ENCODE data around the gene ARHGAP26.

Gene ARHGAP26

DNA sequence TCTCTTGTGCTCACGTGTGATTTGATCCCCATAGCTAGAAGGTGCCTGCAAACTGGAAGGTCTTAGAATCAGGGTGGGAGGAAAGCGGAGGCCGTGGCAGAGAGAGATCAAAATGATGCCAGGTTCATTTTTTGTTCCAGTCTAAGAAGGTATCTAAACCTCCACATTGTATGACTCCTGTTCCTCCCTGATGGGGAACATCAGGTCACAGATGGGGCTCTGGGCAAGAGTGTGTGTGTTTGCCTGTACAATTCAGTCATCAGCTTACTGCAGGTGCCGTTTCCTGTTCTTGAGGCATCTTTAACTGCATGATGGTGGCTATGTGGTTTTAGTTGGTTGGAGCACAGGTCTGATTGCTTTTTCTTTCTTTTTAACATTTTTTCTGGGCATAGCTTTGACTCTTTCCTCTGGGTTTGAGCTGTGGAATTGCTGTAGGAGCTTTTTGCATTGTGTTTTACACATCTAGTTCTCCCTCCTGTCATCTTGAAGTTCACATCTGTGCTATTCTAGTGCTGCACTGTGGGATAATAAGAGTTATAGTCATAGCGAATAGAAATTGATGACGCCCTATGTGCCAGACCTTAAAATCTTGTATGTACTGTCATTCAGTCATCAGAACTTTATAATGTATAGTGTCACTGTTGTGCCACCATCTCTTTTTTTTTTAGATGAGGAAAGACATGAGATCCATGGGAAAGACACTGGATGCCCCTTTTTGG, 30.8 kb downstream of the ARHGAP26 start:
- Mint-ChIP-seq H3K4me1 (ENCODE audit: low read depth in 2 of 2) (peaks cover 57 to 81% of the 10 kb centered on the region in 2 donors), H3K27me3 (no peaks in the 10 kb centered on the region), H3K4me3 (peak overlapping the region; percentile 71 to 78), H3K9me3 (no peaks in the 10 kb centered on the region), H3K36me3 (ENCODE audit: insufficient read depth) (peaks cover 18% of the 10 kb centered on the region), H3K27ac (peak overlapping the region; percentile 98)
- peak; percentile 29 to 49 (median 36) for DNase-seq
- ATAC-seq (replicated peaks) = peak; percentile 79

- Mint-ChIP-seq H3K4me3 (peak overlapping the region; percentile 71 to 78), H3K27ac (peak overlapping the region; percentile 98), H3K27me3 (no peaks in the 10 kb centered on the region), H3K36me3 (ENCODE audit: insufficient read depth) (peaks cover 14% of the 10 kb centered on the region), H3K4me1 (ENCODE audit: low read depth in 2 of 2) (peaks cover 55 to 81% of the 10 kb centered on the region in 2 donors), H3K9me3 (no peaks in the 10 kb centered on the region)
- DNase-seq = no peak
- ATAC-seq (replicated peaks) = no peak
Measured at GRCh38 chr5:142801495-142801871, 31.3 kb downstream of the ARHGAP26 start.

DNA sequence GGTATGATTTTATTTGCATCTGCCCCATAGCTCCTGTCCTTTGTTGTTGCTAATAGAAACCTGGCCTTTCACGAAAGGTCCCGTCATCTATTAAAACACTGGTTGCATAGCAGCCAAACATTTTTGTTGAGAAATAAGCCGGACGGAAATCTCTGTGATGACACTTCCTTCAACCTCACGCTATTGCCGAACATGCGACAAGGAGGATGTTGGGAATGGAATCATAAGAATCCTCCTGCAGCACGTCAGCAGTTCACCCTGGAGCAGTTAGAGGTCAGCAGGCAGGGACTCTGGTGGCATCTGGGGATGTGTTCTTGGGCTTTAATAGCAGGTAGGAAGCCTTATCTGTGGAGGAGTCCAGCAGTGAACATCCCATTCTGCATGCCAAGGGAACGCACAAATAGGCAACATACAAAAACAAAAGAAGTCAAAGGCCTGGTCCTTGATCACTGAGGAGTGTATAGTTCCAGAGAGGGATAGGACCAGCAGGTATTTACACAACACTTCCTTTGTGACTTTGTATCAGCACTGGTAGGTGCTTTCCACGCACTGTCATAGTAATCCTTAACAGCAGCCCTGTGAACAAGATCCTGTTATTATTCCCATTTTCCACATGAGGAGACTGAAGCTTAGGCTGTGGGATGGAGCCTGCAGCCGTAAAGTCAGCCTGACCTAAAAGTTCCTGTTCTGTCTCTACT, 33.4 kb downstream of the ARHGAP26 start:
- Mint-ChIP-seq H3K27ac (peak overlapping the region in 1 of 2 donors; percentile 19), H3K36me3 (ENCODE audit: insufficient read depth) (peaks cover 19% of the 10 kb centered on the region), H3K4me3 (no peak overlapping the region), H3K9me3 (no peaks in the 10 kb centered on the region), H3K4me1 (ENCODE audit: low read depth in 2 of 2) (peaks cover 42 to 73% of the 10 kb centered on the region in 2 donors), H3K27me3 (no peaks in the 10 kb centered on the region)
- DNase-seq = no peak
- ATAC-seq (replicated peaks) = no peak

DNA sequence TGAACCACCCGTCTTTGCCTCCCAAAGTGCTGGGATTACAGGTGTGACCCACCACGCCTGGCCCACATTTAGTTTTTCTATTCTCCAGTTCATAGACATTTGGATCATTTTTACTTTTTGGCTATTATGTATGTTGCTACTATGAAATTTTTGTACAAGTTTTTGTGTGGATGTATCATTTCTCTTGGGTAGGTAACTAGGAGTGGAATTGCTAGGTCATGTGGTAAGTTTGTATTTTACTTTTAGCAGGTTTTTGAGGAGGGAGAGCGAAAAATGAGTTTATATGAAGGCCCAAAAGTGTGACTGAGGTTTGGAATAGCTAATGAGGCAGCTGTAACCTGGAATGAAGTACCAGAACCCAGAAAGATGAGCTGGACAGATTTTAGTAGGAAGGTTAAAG, 35.2 kb downstream of the ARHGAP26 start:
- H3K9me3 Mint-ChIP-seq = no peaks in the 10 kb centered on the region
- peaks cover 38 to 73% of the 10 kb centered on the region in 2 donors for H3K4me1 Mint-ChIP-seq (ENCODE audit: low read depth in 2 of 2)
- no peak for DNase-seq
- ATAC-seq (replicated peaks) = no peak
- H3K27ac Mint-ChIP-seq = peak overlapping the region in 1 of 2 donors; percentile 13
- H3K4me3 Mint-ChIP-seq = no peak overlapping the region
- H3K27me3 Mint-ChIP-seq = no peaks in the 10 kb centered on the region
- H3K36me3 Mint-ChIP-seq (ENCODE audit: insufficient read depth) = peaks cover 17% of the 10 kb centered on the region

DNA sequence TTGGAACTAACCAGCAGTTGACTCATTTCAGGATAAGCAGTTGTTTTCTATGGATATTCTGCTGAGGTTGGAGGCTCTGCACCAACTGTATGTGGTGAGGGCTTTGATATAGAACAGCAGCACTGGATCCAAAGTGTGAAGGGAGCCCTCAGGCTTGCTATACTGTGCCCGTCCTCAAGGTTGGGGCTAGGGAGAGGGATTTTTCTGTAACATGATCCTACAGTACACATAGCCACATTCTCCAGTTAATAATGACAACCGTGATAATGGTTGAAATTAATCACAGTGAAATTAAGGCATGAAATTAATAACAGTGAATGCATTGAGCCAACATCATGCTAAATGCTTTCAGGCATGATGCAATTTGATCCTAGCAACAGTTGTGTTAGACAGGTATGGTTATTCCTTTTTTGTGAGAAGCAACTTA, 36.7 kb downstream of the ARHGAP26 start:
- no peaks in the 10 kb centered on the region for H3K27me3 Mint-ChIP-seq
- ATAC-seq (replicated peaks) (no peak), DNase-seq (no peak)
- no peaks in the 10 kb centered on the region for H3K9me3 Mint-ChIP-seq
- H3K4me3 Mint-ChIP-seq = no peak overlapping the region
- peaks cover 26 to 69% of the 10 kb centered on the region in 2 donors for H3K4me1 Mint-ChIP-seq (ENCODE audit: low read depth in 2 of 2)
- no peak overlapping the region for H3K27ac Mint-ChIP-seq
- peaks cover 10% of the 10 kb centered on the region for H3K36me3 Mint-ChIP-seq (ENCODE audit: insufficient read depth)

DNA sequence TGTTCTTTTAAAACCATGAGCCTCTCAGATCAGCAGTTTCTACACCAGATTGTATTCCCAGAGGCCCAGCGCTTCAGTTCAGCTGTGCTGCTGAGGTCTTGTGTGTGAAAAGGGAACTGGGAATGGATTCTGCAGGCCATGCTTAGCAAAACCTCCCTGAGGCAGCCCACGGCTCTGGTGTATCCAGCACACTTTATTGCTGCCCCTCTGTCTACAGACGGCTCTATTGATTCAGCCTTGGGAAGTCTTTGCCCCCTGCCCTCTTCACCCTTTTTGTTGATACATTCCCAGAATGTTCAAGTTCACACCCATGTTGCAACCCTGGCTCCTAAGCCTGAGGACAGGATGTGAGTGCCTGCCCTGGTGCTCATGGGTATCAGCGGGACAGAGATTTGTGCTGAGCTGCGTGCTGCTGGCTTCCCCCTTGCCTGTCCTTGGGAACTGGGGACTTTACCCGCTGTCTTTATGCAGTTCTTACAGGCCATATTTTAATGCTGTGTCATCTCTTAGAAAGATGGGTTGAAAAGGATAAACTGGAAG, 37.3 kb downstream of the ARHGAP26 start:
- DNase-seq = no peak
- no peaks in the 10 kb centered on the region for H3K9me3 Mint-ChIP-seq
- peaks cover 27 to 67% of the 10 kb centered on the region in 2 donors for H3K4me1 Mint-ChIP-seq (ENCODE audit: low read depth in 2 of 2)
- no peak for ATAC-seq (replicated peaks)
- H3K36me3 Mint-ChIP-seq (ENCODE audit: insufficient read depth) = peaks cover 11% of the 10 kb centered on the region
- H3K4me3 Mint-ChIP-seq = no peak overlapping the region
- H3K27me3 Mint-ChIP-seq = no peaks in the 10 kb centered on the region
- H3K27ac Mint-ChIP-seq = no peak overlapping the region

DNA sequence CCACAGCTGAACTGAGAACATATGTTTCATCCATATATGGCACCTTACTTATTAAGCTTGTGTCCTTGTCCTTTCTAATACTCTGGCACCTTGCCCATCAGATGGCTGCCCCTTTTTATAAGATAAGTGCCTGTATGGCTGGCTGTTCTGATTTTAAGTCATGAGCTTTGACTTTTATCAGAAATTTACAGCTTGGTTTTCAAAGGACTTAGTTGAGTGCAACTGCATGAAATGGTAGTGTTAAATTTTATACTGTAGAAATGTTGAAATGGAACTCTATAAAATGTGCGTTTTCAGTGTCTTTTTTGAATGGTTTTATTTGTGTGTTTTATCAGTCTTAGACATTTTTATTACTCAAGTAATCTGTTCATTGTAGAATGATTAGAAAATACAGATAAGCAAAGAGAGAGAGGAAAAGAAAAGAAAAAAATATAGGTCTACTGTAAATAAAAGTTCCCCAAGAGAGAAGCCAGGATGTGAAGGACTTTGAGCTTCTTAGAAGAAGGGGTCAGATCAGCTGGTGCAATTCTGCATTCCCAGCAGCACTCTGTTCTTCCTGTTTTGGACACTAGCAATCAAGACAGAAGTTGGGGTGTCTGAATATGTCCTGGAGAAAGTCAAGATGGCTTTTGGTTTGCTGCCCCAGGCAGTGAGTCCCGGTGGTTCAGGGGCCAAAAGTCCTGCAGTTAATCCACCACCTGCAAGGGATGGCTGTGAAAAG, 38.9 kb downstream of the ARHGAP26 start:
- DNase-seq (no peak), ATAC-seq (replicated peaks) (no peak)
- H3K27ac Mint-ChIP-seq = peak overlapping the region in 1 of 2 donors; percentile 42
- peaks cover 14% of the 10 kb centered on the region for H3K36me3 Mint-ChIP-seq (ENCODE audit: insufficient read depth)
- no peaks in the 10 kb centered on the region for H3K9me3 Mint-ChIP-seq
- H3K4me3 Mint-ChIP-seq = peak overlapping the region in 1 of 2 donors; percentile 36
- peaks cover 32 to 69% of the 10 kb centered on the region in 2 donors for H3K4me1 Mint-ChIP-seq (ENCODE audit: low read depth in 2 of 2)
- no peaks in the 10 kb centered on the region for H3K27me3 Mint-ChIP-seq

DNA sequence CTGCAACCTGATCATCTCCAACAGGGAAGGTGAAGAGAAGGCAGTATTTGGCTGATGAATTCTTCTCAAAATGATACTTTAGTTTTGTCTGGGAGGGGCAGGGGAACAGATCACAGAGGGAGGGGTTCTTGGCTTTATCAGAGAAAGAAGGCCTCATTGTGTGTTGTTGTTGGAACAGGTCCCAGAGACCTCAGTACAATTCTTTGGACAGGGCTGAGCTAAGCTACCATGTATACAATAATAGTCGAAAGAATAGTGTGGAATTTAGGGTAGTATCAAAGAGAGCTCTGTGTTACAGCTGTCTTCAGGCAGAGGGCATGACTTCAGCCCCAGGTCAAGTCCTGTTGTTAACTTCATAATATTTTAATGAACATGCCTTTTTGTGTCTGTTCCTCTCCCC, 39.9 kb downstream of the ARHGAP26 start:
- DNase-seq (no peak), ATAC-seq (replicated peaks) (no peak)
- peaks cover 36 to 70% of the 10 kb centered on the region in 2 donors for H3K4me1 Mint-ChIP-seq (ENCODE audit: low read depth in 2 of 2)
- no peaks in the 10 kb centered on the region for H3K9me3 Mint-ChIP-seq
- H3K4me3 Mint-ChIP-seq = no peak overlapping the region
- peaks cover 13% of the 10 kb centered on the region for H3K36me3 Mint-ChIP-seq (ENCODE audit: insufficient read depth)
- peak overlapping the region in 1 of 2 donors; percentile 27 for H3K27ac Mint-ChIP-seq
- H3K27me3 Mint-ChIP-seq = no peaks in the 10 kb centered on the region

GRCh38 chr5:142810743-142811290, 40.6 kb downstream of the ARHGAP26 start:
- no peak overlapping the region for H3K27ac Mint-ChIP-seq
- H3K36me3 Mint-ChIP-seq (ENCODE audit: insufficient read depth) = peaks cover 15% of the 10 kb centered on the region
- no peaks in the 10 kb centered on the region for H3K27me3 Mint-ChIP-seq
- H3K9me3 Mint-ChIP-seq = no peaks in the 10 kb centered on the region
- H3K4me3 Mint-ChIP-seq = no peak overlapping the region
- peaks cover 37 to 67% of the 10 kb centered on the region in 2 donors for H3K4me1 Mint-ChIP-seq (ENCODE audit: low read depth in 2 of 2)
- ATAC-seq (replicated peaks) (no peak), DNase-seq (no peak)

- Mint-ChIP-seq H3K36me3 (ENCODE audit: insufficient read depth) (peaks cover 15% of the 10 kb centered on the region), H3K9me3 (no peaks in the 10 kb centered on the region), H3K4me1 (ENCODE audit: low read depth in 2 of 2) (peaks cover 45 to 67% of the 10 kb centered on the region in 2 donors), H3K27me3 (no peaks in the 10 kb centered on the region), H3K4me3 (no peak overlapping the region), H3K27ac (no peak overlapping the region)
- ATAC-seq (replicated peaks) = no peak
- no peak for DNase-seq
Measured at GRCh38 chr5:142811866-142812557, 41.8 kb downstream of the ARHGAP26 start.

DNA sequence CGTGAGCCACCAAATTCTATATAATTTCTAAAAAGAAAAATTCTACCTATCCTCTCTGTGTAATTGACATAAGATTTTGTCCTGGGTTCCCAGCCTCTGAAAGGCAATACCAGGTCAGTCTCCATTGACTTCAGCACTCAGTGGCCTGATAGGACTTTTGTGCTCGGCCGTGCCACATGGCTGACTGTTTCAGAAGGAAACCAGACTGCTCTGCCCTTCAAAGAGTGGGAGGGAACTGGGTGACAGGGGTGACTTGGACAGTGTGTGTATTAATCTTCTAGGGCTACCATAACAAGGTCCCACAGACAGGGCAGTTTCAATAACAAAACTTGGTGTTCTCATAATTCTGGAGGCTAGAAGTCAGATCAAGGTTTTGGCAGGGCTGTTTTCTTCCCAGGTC, 43.0 kb downstream of the ARHGAP26 start:
- H3K9me3 Mint-ChIP-seq = no peaks in the 10 kb centered on the region
- DNase-seq (no peak), ATAC-seq (replicated peaks) (no peak)
- H3K27ac Mint-ChIP-seq = no peak overlapping the region
- H3K4me3 Mint-ChIP-seq = no peak overlapping the region
- H3K4me1 Mint-ChIP-seq (ENCODE audit: low read depth in 2 of 2) = peaks cover 52 to 67% of the 10 kb centered on the region in 2 donors
- no peaks in the 10 kb centered on the region for H3K27me3 Mint-ChIP-seq
- peaks cover 9% of the 10 kb centered on the region for H3K36me3 Mint-ChIP-seq (ENCODE audit: insufficient read depth)

DNA sequence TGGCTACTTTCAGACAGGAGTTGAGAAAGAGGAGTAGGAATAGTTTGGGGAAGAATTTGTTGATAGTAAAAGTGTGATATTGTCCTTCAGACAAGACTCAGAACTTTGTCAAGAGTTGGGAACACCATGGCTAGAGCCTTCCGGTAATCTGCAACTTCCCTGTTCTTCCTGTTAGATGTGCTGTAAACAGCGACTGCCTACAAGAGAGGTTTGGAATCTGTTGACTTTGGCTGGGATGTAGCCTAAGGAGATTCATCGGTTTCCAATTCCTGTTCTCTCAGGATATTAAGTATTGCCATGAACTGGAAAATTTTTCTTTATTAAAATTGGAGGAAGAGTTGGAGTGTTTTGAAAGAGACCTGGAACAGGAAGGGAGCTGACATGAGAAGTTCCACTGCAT, 43.9 kb downstream of the ARHGAP26 start:
- DNase-seq (no peak), ATAC-seq (replicated peaks) (no peak)
- no peak overlapping the region for H3K27ac Mint-ChIP-seq
- H3K27me3 Mint-ChIP-seq = no peaks in the 10 kb centered on the region
- H3K4me1 Mint-ChIP-seq (ENCODE audit: low read depth in 2 of 2) = peaks cover 49 to 58% of the 10 kb centered on the region in 2 donors
- H3K4me3 Mint-ChIP-seq = no peak overlapping the region
- no peaks in the 10 kb centered on the region for H3K9me3 Mint-ChIP-seq
- peaks cover 9% of the 10 kb centered on the region for H3K36me3 Mint-ChIP-seq (ENCODE audit: insufficient read depth)

- H3K36me3 Mint-ChIP-seq (ENCODE audit: insufficient read depth) = peaks cover 9% of the 10 kb centered on the region
- H3K27ac Mint-ChIP-seq = peak overlapping the region in 1 of 2 donors; percentile 15
- DNase-seq (no peak), ATAC-seq (replicated peaks) (no peak)
- H3K4me3 Mint-ChIP-seq = no peak overlapping the region
- no peaks in the 10 kb centered on the region for H3K9me3 Mint-ChIP-seq
- H3K4me1 Mint-ChIP-seq (ENCODE audit: low read depth in 2 of 2) = peaks cover 49 to 58% of the 10 kb centered on the region in 2 donors
- no peaks in the 10 kb centered on the region for H3K27me3 Mint-ChIP-seq
Measured at GRCh38 chr5:142815469-142815868, 45.3 kb downstream of the ARHGAP26 start.

Measured in effector memory CD8-positive, alpha-beta T cell (primary cell).